HL-60 (cell line): ENCODE results near the gene HSPA1L.

Experiments used
- DNase-seq, 2 experiments: peaks; one replicate each; pipeline ENCODE4 v3.0.0-alpha.2; 2010 to 2020; ENCODE audit warnings: low read depth in 1 of 2, low spot score in 1 of 2
- H3K27ac ChIP-seq: fragments of 250-450 bp; sonication (Bioruptor Pico); replicated peaks from 2 replicates; pipeline ENCODE4 v1.5.1; 2020; ENCODE audit warnings: mild to moderate bottlenecking, moderate library complexity
- H3K27me3 ChIP-seq: fragments of 250-450 bp; sonication (Bioruptor Pico); 2 replicates; pipeline ENCODE4 v1.5.1; 2021; ENCODE audit warnings: mild to moderate bottlenecking, moderate library complexity; ENCODE audit not compliant: insufficient read depth, poor library complexity, severe bottlenecking
- H3K4me3 ChIP-seq: replicated peaks from 2 replicates; pipeline ENCODE4 v1.5.1; 2011; ENCODE audit warnings: mild to moderate bottlenecking, control low read depth, low read length; ENCODE audit not compliant: insufficient read depth
- GABPA ChIP-seq: IDR thresholded peaks from 2 replicates; pipeline ENCODE4 v1.6.1; 2012; ENCODE audit warnings: low read depth
- POLR2AphosphoS5 ChIP-seq: IDR thresholded peaks from 2 replicates; pipeline ENCODE4 v1.6.1; 2012; ENCODE audit warnings: low read depth
- SPI1 ChIP-seq: IDR thresholded peaks from 2 replicates; pipeline ENCODE4 v1.6.1; 2012; ENCODE audit warnings: low read depth, mild to moderate bottlenecking, borderline replicate concordance
- TF ChIP-seq, protein P1 (sequence below): IDR thresholded peaks from 2 replicates; pipeline ENCODE4 v1.6.1; 2012; ENCODE audit warnings: low read depth; ENCODE audit not compliant: insufficient replicate concordance
- TF ChIP-seq, protein P2 (sequence below): IDR thresholded peaks from one replicate; pipeline ENCODE4 v1.5.1; 2011; ENCODE audit warnings: low read length, control low read depth, inconsistent platforms; ENCODE audit not compliant: insufficient read depth

The HSPA1L gene

DNA sequence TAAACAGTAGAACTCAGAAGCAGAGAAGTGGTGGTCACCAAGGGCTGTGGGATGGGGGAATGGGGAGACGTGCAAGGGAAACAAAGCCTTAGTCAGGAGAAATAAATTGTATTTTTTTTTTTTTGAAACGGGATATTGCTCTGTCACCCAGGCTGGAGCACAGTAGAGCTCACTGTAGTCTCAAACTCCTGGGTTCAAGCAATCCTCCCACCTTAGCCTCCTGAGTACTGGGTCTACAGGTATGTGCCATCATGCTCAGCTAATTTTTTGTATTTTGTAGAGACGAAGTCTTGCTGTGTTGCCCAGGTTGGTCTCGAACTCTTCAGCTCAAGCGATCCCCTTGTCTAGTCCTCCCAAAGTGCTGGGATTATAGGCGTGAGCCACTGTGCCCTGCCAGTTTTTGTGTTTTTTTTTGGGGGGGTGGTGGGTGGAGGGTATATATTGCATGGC is 15.8 kb upstream of the HSPA1L start:
- no peaks in the 10 kb centered on the region for H3K27me3 ChIP-seq
- DNase-seq: no peak
- H3K27ac ChIP-seq: peak overlapping the region; percentile 60
- peak overlapping the region; percentile 72 for H3K4me3 ChIP-seq
- TF ChIP-seq POLR2AphosphoS5: no peak
- TF ChIP-seq, protein P1, sequence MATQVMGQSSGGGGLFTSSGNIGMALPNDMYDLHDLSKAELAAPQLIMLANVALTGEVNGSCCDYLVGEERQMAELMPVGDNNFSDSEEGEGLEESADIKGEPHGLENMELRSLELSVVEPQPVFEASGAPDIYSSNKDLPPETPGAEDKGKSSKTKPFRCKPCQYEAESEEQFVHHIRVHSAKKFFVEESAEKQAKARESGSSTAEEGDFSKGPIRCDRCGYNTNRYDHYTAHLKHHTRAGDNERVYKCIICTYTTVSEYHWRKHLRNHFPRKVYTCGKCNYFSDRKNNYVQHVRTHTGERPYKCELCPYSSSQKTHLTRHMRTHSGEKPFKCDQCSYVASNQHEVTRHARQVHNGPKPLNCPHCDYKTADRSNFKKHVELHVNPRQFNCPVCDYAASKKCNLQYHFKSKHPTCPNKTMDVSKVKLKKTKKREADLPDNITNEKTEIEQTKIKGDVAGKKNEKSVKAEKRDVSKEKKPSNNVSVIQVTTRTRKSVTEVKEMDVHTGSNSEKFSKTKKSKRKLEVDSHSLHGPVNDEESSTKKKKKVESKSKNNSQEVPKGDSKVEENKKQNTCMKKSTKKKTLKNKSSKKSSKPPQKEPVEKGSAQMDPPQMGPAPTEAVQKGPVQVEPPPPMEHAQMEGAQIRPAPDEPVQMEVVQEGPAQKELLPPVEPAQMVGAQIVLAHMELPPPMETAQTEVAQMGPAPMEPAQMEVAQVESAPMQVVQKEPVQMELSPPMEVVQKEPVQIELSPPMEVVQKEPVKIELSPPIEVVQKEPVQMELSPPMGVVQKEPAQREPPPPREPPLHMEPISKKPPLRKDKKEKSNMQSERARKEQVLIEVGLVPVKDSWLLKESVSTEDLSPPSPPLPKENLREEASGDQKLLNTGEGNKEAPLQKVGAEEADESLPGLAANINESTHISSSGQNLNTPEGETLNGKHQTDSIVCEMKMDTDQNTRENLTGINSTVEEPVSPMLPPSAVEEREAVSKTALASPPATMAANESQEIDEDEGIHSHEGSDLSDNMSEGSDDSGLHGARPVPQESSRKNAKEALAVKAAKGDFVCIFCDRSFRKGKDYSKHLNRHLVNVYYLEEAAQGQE: no peak
- no peak for TF ChIP-seq GABPA
- TF ChIP-seq, protein P2, sequence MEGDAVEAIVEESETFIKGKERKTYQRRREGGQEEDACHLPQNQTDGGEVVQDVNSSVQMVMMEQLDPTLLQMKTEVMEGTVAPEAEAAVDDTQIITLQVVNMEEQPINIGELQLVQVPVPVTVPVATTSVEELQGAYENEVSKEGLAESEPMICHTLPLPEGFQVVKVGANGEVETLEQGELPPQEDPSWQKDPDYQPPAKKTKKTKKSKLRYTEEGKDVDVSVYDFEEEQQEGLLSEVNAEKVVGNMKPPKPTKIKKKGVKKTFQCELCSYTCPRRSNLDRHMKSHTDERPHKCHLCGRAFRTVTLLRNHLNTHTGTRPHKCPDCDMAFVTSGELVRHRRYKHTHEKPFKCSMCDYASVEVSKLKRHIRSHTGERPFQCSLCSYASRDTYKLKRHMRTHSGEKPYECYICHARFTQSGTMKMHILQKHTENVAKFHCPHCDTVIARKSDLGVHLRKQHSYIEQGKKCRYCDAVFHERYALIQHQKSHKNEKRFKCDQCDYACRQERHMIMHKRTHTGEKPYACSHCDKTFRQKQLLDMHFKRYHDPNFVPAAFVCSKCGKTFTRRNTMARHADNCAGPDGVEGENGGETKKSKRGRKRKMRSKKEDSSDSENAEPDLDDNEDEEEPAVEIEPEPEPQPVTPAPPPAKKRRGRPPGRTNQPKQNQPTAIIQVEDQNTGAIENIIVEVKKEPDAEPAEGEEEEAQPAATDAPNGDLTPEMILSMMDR: no peak
- no peak for TF ChIP-seq SPI1

DNA sequence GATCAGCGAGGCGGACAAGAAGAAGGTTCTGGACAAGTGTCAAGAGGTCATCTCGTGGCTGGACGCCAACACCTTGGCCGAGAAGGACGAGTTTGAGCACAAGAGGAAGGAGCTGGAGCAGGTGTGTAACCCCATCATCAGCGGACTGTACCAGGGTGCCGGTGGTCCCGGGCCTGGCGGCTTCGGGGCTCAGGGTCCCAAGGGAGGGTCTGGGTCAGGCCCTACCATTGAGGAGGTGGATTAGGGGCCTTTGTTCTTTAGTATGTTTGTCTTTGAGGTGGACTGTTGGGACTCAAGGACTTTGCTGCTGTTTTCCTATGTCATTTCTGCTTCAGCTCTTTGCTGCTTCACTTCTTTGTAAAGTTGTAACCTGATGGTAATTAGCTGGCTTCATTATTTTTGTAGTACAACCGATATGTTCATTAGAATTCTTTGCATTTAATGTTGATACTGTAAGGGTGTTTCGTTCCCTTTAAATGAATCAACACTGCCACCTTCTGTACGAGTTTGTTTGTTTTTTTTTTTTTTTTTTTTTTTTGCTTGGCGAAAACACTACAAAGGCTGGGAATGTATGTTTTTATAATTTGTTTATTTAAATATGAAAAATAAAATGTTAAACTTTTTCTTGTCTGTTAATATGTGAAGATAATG is 14.7 kb upstream of the HSPA1L start:
- Histone ChIP-seq H3K27ac (peak overlapping the region; percentile 60), H3K27me3 (no peaks in the 10 kb centered on the region), H3K4me3 (peak overlapping the region; percentile 72)
- no peak for DNase-seq
- TF ChIP-seq, protein P1: no peak
- TF ChIP-seq POLR2AphosphoS5 (no peak), SPI1 (no peak), GABPA (no peak)
- TF ChIP-seq, protein P2: no peak

DNA sequence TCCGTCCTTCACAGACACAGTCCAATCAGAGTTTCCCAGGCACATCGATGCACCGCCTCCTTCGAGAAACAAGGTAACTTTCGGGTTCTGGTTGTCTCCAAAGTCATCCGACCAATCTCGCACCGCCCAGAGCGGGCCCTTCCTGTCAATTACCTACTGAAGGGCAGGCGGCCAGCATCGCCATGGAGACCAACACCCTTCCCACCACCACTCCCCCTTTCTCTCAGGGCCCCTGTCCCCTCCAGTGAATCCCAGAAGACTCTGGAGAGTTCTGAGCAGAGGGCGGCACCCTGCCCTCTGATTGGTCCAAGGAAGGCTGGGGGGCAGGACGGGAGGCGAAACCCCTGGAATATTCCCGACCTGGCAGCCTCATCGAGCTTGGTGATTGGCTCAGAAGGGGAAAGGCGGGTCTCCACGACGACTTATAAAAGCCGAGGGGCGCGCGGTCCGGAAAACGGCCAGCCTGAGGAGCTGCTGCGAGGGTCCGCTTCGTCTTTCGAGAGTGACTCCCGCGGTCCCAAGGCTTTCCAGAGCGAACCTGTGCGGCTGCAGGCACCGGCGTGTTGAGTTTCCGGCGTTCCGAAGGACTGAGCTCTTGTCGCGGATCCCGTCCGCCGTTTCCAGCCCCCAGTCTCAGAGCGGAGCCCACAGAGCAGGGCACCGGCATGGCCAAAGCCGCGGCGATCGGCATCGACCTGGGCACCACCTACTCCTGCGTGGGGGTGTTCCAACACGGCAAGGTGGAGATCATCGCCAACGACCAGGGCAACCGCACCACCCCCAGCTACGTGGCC is 12.4 kb upstream of the HSPA1L start, which contains the start of gene HSPA1B:
TSS of gene HSPA1B (plus strand) at position 453 of the 794 bp plus-strand sequence. CDS start at position 666, 213 bp downstream.
- TF ChIP-seq SPI1 (no peak), POLR2AphosphoS5 (peak; percentile 92), GABPA (no peak)
- TF ChIP-seq, protein P2: no peak
- TF ChIP-seq, protein P1: peak; percentile 22
- DNase-seq: peak; percentile 98 to 99
- H3K27me3 ChIP-seq: no peaks in the 10 kb centered on the region
- peak within 1 kb of the TSS; percentile 71 for H3K4me3 ChIP-seq
- peak within 1 kb of the TSS; percentile 87 for H3K27ac ChIP-seq
